Measurements from ENCODE around the gene CPXM2. TPM values are rescaled to one million over a fixed set of nuclear protein-coding genes. Genes with fewer than 3 reads are reported as not detected.

Gene CPXM2
- total and polyA plus RNA-seq, 2 experiments from 2014 or later, result 14.8 to 19.8 TPM

- Histone ChIP-seq H3K79me2 (ENCODE audit: insufficient read depth) (no peaks in the 10 kb centered on the region), H3K36me3 (ENCODE audit: low read depth) (no peaks in the 10 kb centered on the region), H2AFZ (no peak overlapping the region), H3F3A (ENCODE audit: insufficient read depth) (no peaks in the 10 kb centered on the region), H3K9me3 (ENCODE audit: low read depth) (no peaks in the 10 kb centered on the region), H3K9me2 (ENCODE audit: insufficient read depth) (no peaks in the 10 kb centered on the region), H3K4me1 (ENCODE audit: insufficient read depth) (no peaks in the 10 kb centered on the region), H3K27ac (no peak overlapping the region), H4K20me1 (ENCODE audit: insufficient read depth) (no peaks in the 10 kb centered on the region), H3K4me2 (ENCODE audit: unreplicated experiment) (no peak overlapping the region), H3K4me3 (no peak overlapping the region), H3K27me3 (replicated peaks; ENCODE audit: insufficient read depth) (no peaks in the 10 kb centered on the region), H3K9ac (no peak overlapping the region)
- TF ChIP-seq EZH2 (IDR thresholded peaks at IDR 0.05; ENCODE audit: insufficient read depth, poor library complexity, severe bottlenecking) (no peak), EZH2phosphoT487 (IDR thresholded peaks at IDR 0.05; ENCODE audit: insufficient read depth, low read depth) (no peak)
- in situ Hi-C loops (cut with MboI), result no loop called here
- 89 to 90% methylated on average over 3 to 4 of the region's 4 CpGs for WGBS, 2 experiments (ENCODE audit: low coverage in 1 of 2, low lambda C conversion rate in 2 of 2, missing lambda C conversion rate in 2 of 2)
- DNase-seq, result no peak
These were observed 119.5 kb downstream of the CPXM2 start for GRCh38 chr10:123771877-123772644.

DNA sequence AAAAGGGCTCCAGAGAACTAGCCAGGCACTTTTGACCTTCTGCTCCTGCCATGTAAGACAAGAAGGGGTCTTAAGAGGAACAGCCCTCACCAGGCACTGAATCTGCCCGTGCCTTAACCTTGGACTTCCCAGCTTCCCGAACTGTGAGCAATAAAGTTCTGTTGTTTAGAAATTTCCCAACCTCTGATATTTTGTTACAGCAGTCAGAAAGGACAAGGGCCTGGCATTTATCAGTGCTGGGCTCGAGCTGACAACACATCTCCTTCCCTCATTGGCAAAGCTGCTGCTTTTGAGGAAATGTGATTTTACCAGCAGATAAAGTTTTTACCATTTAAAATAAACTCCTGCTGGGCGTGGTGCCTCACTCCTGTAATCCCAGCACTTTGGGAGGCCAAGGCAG is 122.0 kb downstream of the CPXM2 start:
- Histone ChIP-seq H3K36me3 (ENCODE audit: low read depth) (no peaks in the 10 kb centered on the region), H2AFZ (no peak overlapping the region), H3K9me2 (ENCODE audit: insufficient read depth) (no peaks in the 10 kb centered on the region), H3K27me3 (replicated peaks; ENCODE audit: insufficient read depth) (no peaks in the 10 kb centered on the region), H3K9me3 (ENCODE audit: low read depth) (no peaks in the 10 kb centered on the region), H3K4me1 (ENCODE audit: insufficient read depth) (no peaks in the 10 kb centered on the region), H3K27ac (no peak overlapping the region), H4K20me1 (ENCODE audit: insufficient read depth) (no peaks in the 10 kb centered on the region), H3K4me3 (no peak overlapping the region), H3F3A (ENCODE audit: insufficient read depth) (no peaks in the 10 kb centered on the region), H3K9ac (no peak overlapping the region), H3K4me2 (ENCODE audit: unreplicated experiment) (no peak overlapping the region), H3K79me2 (ENCODE audit: insufficient read depth) (no peaks in the 10 kb centered on the region)
- 52 to 70% methylated on average over 4 of the region's 4 CpGs for WGBS, 2 experiments (ENCODE audit: low coverage in 1 of 2, low lambda C conversion rate in 2 of 2, missing lambda C conversion rate in 2 of 2)
- TF ChIP-seq EZH2 (IDR thresholded peaks at IDR 0.05; ENCODE audit: insufficient read depth, poor library complexity, severe bottlenecking) (no peak), EZH2phosphoT487 (IDR thresholded peaks at IDR 0.05; ENCODE audit: insufficient read depth, low read depth) (no peak)
- no peak for DNase-seq
- in situ Hi-C loops (cut with MboI), result no loop called here

- H3K4me3 ChIP-seq, result no peak overlapping the region
- no peaks in the 10 kb centered on the region for H3F3A ChIP-seq (ENCODE audit: insufficient read depth)
- no peaks in the 10 kb centered on the region for H3K4me1 ChIP-seq (ENCODE audit: insufficient read depth)
- H3K9ac ChIP-seq, result no peak overlapping the region
- H3K79me2 ChIP-seq (ENCODE audit: insufficient read depth), result no peaks in the 10 kb centered on the region
- H3K27ac ChIP-seq, result no peak overlapping the region
- TF ChIP-seq EZH2 (IDR thresholded peaks at IDR 0.05; ENCODE audit: insufficient read depth, poor library complexity, severe bottlenecking) (no peak), EZH2phosphoT487 (IDR thresholded peaks at IDR 0.05; ENCODE audit: insufficient read depth, low read depth) (no peak)
- no peaks in the 10 kb centered on the region for H3K9me2 ChIP-seq (ENCODE audit: insufficient read depth)
- H3K36me3 ChIP-seq (ENCODE audit: low read depth), result no peaks in the 10 kb centered on the region
- peak; percentile 39 for DNase-seq
- H3K27me3 ChIP-seq (replicated peaks; ENCODE audit: insufficient read depth), result no peaks in the 10 kb centered on the region
- H3K4me2 ChIP-seq (ENCODE audit: unreplicated experiment), result no peak overlapping the region
- no peaks in the 10 kb centered on the region for H4K20me1 ChIP-seq (ENCODE audit: insufficient read depth)
- WGBS, 2 experiments (ENCODE audit: low coverage in 1 of 2, low lambda C conversion rate in 2 of 2, missing lambda C conversion rate in 2 of 2), result 68 to 71% methylated on average over 8 of the region's 8 CpGs
- H3K9me3 ChIP-seq (ENCODE audit: low read depth), result no peaks in the 10 kb centered on the region
- no peak overlapping the region for H2AFZ ChIP-seq
- in situ Hi-C loops (cut with MboI), result no loop called here
These were observed 124.8 kb downstream of the CPXM2 start for GRCh38 chr10:123766761-123767160.

GRCh38 chr10:123766012-123766411 is 125.6 kb downstream of the CPXM2 start:
- in situ Hi-C loops (cut with MboI), result no loop called here
- Histone ChIP-seq H3F3A (ENCODE audit: insufficient read depth) (no peaks in the 10 kb centered on the region), H3K27me3 (replicated peaks; ENCODE audit: insufficient read depth) (no peaks in the 10 kb centered on the region), H3K4me1 (ENCODE audit: insufficient read depth) (no peaks in the 10 kb centered on the region), H3K9me2 (ENCODE audit: insufficient read depth) (no peaks in the 10 kb centered on the region), H4K20me1 (ENCODE audit: insufficient read depth) (no peaks in the 10 kb centered on the region), H3K9me3 (ENCODE audit: low read depth) (no peaks in the 10 kb centered on the region), H3K4me3 (no peak overlapping the region), H3K9ac (no peak overlapping the region), H3K4me2 (ENCODE audit: unreplicated experiment) (no peak overlapping the region), H3K79me2 (ENCODE audit: insufficient read depth) (no peaks in the 10 kb centered on the region), H3K36me3 (ENCODE audit: low read depth) (no peaks in the 10 kb centered on the region), H3K27ac (no peak overlapping the region), H2AFZ (no peak overlapping the region)
- WGBS, 2 experiments (ENCODE audit: low coverage in 1 of 2, low lambda C conversion rate in 2 of 2, missing lambda C conversion rate in 2 of 2), result 37 to 52% methylated on average over 3 of the region's 3 CpGs
- no peak for DNase-seq
- no peak for TF ChIP-seq EZH2 (IDR thresholded peaks at IDR 0.05; ENCODE audit: insufficient read depth, poor library complexity, severe bottlenecking)
